ENCODE results near the gene NAXE. TPM values are rescaled to one million over a fixed set of nuclear protein-coding genes. Genes with fewer than 3 reads are reported as not detected.
"Not testable (repeated sequence)": the region's sequence is repeated elsewhere in the genome, so short reads cannot be mapped to it uniquely, and the experiment has no call there.

Gene NAXE
- 10 to 100 TPM; 71.1 to 83.0 (median 72.8) TPM for polyA plus RNA-seq (ENCODE audit: insufficient read length in 3 of 3)
- long read RNA-seq, donor 1, transcript NAXE-203 (6 exons, 1,125 nt) = major isoform, 54 of 86 reads
- long read RNA-seq, donor 1, partial matches to known transcripts = 20 of 86 reads
- long read RNA-seq, donor 1, other reads (novel, unspliced or antisense) = 8 of 86 reads
- long read RNA-seq, donor 2, transcript NAXE-203 (6 exons, 1,125 nt) = major isoform, 79 of 149 reads
- long read RNA-seq, donor 2, partial matches to known transcripts = 26 of 149 reads
- long read RNA-seq, donor 2, other reads (novel, unspliced or antisense) = 41 of 149 reads
- long read RNA-seq, donor 3, transcript NAXE-203 (6 exons, 1,125 nt) = major isoform, 49 of 68 reads
- long read RNA-seq, donor 3, partial matches to known transcripts = 5 of 68 reads
- long read RNA-seq, donor 3, other reads (novel, unspliced or antisense) = 11 of 68 reads
- long read RNA-seq, donor 4, transcript NAXE-203 (6 exons, 1,125 nt) = major isoform, 75 of 153 reads
- long read RNA-seq, donor 4, partial matches to known transcripts = 56 of 153 reads
- long read RNA-seq, donor 4, other reads (novel, unspliced or antisense) = 19 of 153 reads
- long read RNA-seq, donor 5, transcript NAXE-203 (6 exons, 1,125 nt) = major isoform, 32 of 81 reads
- long read RNA-seq, donor 5, partial matches to known transcripts = 30 of 81 reads
- long read RNA-seq, donor 5, other reads (novel, unspliced or antisense) = 18 of 81 reads
- long read RNA-seq, donor 6, transcript NAXE-203 (6 exons, 1,125 nt) = major isoform, 46 of 61 reads
- long read RNA-seq, donor 6, partial matches to known transcripts = 0 of 61 reads
- long read RNA-seq, donor 6, other reads (novel, unspliced or antisense) = 13 of 61 reads
- long read RNA-seq, donor 7, transcript NAXE-203 (6 exons, 1,125 nt) = major isoform, 85 of 150 reads
- long read RNA-seq, donor 7, partial matches to known transcripts = 35 of 150 reads
- long read RNA-seq, donor 7, other reads (novel, unspliced or antisense) = 23 of 150 reads
- long read RNA-seq, donor 8, transcript NAXE-203 (6 exons, 1,125 nt) = major isoform, 23 of 31 reads
- long read RNA-seq, donor 8, partial matches to known transcripts = 6 of 31 reads
- long read RNA-seq, donor 8, other reads (novel, unspliced or antisense) = 0 of 31 reads
- long read RNA-seq, donor 9, transcript NAXE-203 (6 exons, 1,125 nt) = major isoform, 64 of 126 reads
- long read RNA-seq, donor 9, partial matches to known transcripts = 39 of 126 reads
- long read RNA-seq, donor 9, other reads (novel, unspliced or antisense) = 20 of 126 reads
- long read RNA-seq, donor 10, transcript NAXE-203 (6 exons, 1,125 nt) = major isoform, 52 of 70 reads
- long read RNA-seq, donor 10, partial matches to known transcripts = 7 of 70 reads
- long read RNA-seq, donor 10, other reads (novel, unspliced or antisense) = 7 of 70 reads
- long read RNA-seq, donor 11, transcript NAXE-203 (6 exons, 1,125 nt) = major isoform, 28 of 44 reads
- long read RNA-seq, donor 11, partial matches to known transcripts = 0 of 44 reads
- long read RNA-seq, donor 11, other reads (novel, unspliced or antisense) = 14 of 44 reads
- long read RNA-seq, donor 12, transcript NAXE-203 (6 exons, 1,125 nt) = major isoform, 62 of 75 reads
- long read RNA-seq, donor 12, partial matches to known transcripts = 0 of 75 reads
- long read RNA-seq, donor 12, other reads (novel, unspliced or antisense) = 9 of 75 reads
- long read RNA-seq, donor 13, transcript NAXE-203 (6 exons, 1,125 nt) = major isoform, 25 of 53 reads
- long read RNA-seq, donor 13, partial matches to known transcripts = 8 of 53 reads
- long read RNA-seq, donor 13, other reads (novel, unspliced or antisense) = 19 of 53 reads
- long read RNA-seq, donor 14 = 0 reads
- long read RNA-seq, donor 15, transcript NAXE-203 (6 exons, 1,125 nt) = major isoform, 77 of 110 reads
- long read RNA-seq, donor 15, partial matches to known transcripts = 0 of 110 reads
- long read RNA-seq, donor 15, other reads (novel, unspliced or antisense) = 29 of 110 reads
- long read RNA-seq, donor 16, transcript NAXE-203 (6 exons, 1,125 nt) = major isoform, 73 of 107 reads
- long read RNA-seq, donor 16, partial matches to known transcripts = 15 of 107 reads
- long read RNA-seq, donor 16, other reads (novel, unspliced or antisense) = 16 of 107 reads

- peak; percentile 74 for DNase-seq
These were observed at the start of gene NAXE for GRCh38 chr1:156591432-156592157. Gene NAXE, plus strand, starts transcription at chr1:156591776. Its CDS starts 29 bp downstream, at chr1:156591805.

GRCh38 chr1:156543066-156543465 lies 48.5 kb upstream of the NAXE start:
- no peak for DNase-seq

DNA sequence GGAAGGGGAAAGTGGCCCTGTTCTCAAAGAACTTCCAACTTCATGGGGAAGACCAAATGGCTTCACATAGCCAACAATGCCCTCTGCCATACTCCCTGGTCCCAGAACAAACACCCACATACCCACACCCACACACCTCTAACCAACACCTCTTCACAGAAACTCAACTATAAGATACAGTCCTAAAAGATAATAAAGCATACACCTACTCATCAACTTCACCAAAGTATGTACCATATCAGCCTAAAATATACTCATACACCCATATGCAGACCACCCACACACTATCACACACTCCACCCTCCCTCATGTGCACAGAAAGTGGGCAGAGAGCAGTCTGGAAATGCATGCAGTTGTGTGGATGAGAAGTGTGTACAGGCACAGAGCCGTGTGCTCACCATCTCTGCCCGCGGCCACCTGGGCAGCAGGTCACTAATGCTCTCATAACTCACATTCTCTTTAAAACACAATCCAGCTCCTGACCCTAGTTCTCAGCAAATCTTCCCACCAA lies 46.9 kb upstream of the NAXE start:
- DNase-seq = no peak

GRCh38 chr1:156546267-156546666 lies 45.3 kb upstream of the NAXE start:
- DNase-seq = no peak

DNA sequence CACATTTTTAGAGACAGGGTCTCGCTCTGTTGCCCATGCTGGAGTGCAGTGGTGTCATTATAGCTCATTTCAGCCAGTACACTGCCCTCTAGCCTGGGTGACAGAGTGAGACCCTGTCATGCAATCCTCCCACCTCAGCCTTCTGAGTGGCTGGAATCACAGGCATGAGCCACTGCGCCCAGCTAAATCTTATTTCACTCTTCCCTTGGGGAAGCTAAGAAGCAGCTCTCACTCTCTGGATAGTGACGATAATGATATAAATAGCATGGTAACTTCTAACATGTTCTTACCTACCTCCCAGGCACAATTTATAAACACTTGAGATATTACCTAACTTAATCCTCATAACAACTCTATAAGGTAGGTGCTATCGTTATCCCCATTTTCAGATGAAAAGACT lies 44.1 kb upstream of the NAXE start:
- DNase-seq = no peak

DNA sequence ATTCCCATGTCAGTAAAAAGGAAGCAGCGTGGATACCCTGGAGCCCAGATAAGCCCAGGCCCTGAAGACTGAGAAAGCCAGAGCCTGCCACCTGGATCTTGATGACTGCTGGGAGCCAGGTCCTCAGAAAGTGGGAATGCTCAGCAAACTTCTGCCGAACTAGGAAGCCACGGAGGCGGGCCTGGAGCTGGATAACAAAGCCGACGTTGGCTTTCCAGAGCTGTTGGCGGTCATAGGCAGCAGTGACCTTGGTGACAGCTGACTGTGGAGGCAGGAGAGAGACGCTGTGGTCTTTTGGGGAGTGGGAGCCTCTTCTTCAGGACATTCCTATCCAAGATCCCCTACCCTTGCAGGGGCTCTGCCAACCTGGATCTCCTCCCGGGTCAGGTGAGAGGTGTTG lies 43.6 kb upstream of the NAXE start:
- DNase-seq = no peak

DNA sequence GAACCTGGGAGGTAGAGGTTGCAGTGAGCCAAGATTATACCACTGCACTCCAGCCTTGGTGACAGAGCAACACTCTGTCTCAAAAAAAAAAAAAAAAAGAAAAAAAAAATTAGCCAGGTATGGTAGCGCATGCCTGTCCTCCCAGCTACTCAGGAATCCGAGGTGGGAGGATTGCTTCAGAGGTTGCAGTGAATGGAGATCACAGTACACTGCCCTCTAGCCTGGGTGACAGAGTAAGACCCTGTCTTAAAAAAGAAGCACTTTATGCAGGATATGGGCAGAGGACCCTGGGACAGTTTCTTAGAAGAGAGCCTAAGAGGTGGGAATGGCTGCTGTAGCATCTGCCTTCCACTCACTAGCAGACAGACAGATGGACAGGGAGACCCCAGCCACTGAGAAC lies 42.2 kb upstream of the NAXE start:
- DNase-seq = no peak

GRCh38 chr1:156549831-156550230 lies 41.7 kb upstream of the NAXE start:
- DNase-seq = no peak

- no peak for DNase-seq
These were observed 41.2 kb upstream of the NAXE start for GRCh38 chr1:156550346-156550745.

DNA sequence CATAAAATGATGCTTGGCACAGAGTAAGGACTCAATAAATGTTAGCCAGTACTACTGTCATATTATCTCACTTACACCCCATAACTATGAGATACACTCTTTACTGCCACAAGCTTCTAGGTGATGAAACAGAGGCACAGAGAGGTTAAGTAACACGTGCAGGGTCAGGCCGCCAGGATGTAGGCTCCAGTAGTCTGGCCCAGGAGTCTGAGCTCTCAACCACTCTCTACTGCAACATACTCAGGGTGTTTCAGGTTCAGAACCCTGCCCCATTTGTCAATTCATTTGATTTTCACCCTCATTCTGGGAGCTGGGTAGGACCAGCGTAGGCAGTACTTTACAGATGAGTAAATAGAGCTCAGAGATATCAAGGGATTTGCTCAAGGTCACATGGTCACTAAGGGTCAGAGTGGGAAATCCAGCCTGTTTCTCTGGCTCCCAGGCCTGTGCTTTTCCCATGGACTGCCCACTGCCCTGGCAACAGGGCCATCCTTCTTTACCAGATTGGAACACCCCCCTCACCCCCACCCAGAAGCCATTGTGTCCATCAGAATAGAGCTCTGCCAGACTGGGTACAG lies 40.4 kb upstream of the NAXE start:
- DNase-seq = no peak

GRCh38 chr1:156551869-156552268 lies 39.7 kb upstream of the NAXE start:
- no peak for DNase-seq

GRCh38 chr1:156552518-156552917 lies 39.1 kb upstream of the NAXE start:
- no peak for DNase-seq

GRCh38 chr1:156552937-156553336 lies 38.6 kb upstream of the NAXE start:
- not testable (repeated sequence) for DNase-seq

DNA sequence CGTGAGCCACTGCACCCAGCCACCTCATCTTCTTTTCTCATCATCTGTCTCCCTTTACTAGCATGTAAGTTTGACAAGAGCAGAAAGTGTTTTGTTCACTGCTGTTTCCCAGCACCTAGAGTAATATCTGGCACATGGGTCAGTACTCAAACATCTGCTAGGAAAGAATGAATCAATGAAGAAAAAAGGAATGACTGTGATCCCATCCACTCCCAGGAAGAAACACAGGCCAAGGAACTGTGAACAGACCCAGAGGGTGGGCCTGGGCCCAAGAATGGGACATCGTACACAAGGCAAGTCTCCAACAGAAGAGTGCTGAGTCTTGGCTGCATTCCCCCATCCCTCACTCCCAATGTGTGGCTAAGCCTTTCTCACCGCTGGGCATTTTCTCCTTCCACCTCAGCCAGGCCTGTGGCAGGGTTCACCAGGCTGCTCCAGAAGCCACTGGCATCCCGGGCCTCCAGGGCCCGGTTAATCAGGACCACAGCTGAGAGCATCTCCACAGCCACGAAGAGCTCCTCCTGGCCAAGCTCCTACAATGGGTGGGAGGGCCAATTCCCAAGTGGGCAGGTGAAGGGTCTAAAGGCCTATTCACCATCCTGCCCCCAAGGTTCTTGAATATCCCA lies 37.6 kb upstream of the NAXE start:
- no peak for DNase-seq

DNA sequence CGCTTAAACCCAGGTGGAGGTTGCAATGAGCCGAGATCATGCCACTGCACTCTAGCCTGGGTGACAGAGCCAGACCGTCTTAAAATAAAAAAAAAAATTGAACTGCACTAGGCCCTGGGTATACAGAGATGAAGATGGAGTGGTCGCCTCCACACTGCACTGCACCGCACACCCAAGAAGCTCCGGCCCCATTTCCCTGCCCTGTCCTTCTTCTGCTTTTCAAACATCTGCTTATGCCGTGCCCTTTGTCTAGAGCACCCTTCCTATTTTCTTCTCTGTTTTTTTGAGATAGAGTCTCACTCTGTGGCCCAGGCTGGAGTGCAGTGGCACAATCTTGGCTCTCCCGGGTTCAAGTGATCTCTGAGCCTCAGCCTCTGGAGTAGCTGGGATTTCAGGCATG lies 36.6 kb upstream of the NAXE start:
- no peak for DNase-seq

- DNase-seq = no peak
These were observed 35.9 kb upstream of the NAXE start for GRCh38 chr1:156555715-156556114.

GRCh38 chr1:156556354-156556753 lies 35.2 kb upstream of the NAXE start:
- DNase-seq = no peak

GRCh38 chr1:156559086-156559796 lies 32.3 kb upstream of the NAXE start:
- no peak for DNase-seq
